Measurements from ENCODE around the gene DICER1. TPM values are rescaled to one million over a fixed set of nuclear protein-coding genes. Genes with fewer than 3 reads are reported as not detected.

The DICER1 gene
- total and polyA plus RNA-seq, 2 donors (not counting 3 experiments of a cell fraction or from before 2014, with no cell fraction given), result 8.3 to 43.6 TPM

GRCh38 chr14:95141684-95142083 is 15.6 kb downstream of the DICER1 start:
- intact Hi-C loops (cut with micrococcal nuclease), result no loop called here
- no peaks in the 10 kb centered on the region for H3K4me1 ChIP-seq (ENCODE audit: control insufficient read depth, extremely low read depth, insufficient read depth, low read length)
- H3K27me3 ChIP-seq (ENCODE audit: control insufficient read depth in 2 of 2, insufficient read depth in 2 of 2, low read length in 2 of 2), result no peaks in the 10 kb centered on the region
- H3K9me3 ChIP-seq (replicated peaks; ENCODE audit: control insufficient read depth, insufficient read depth, low read length), result no peaks in the 10 kb centered on the region
- dilution Hi-C loops (cut with MboI; ENCODE audit: extremely low pct_ligation_motif_present, low sequenced_read_pairs), result no loop called here
- no peak for FAIRE-seq
- no peak overlapping the region for H3K9ac ChIP-seq (replicated peaks; ENCODE audit: extremely low read depth, insufficient read depth, low read length)
- H3K79me2 ChIP-seq (ENCODE audit: control insufficient read depth, insufficient read depth, low read length), result peaks cover 88% of the 10 kb centered on the region
- H2AFZ ChIP-seq (ENCODE audit: low read depth, low read length), result no peak overlapping the region
- ChIA-PET CTCF (no interaction called here), POLR2A (no interaction called here)
- H3K9me1 ChIP-seq (replicated peaks; ENCODE audit: control insufficient read depth, extremely low read depth, insufficient read depth, low read length), result no peaks in the 10 kb centered on the region
- no peaks in the 10 kb centered on the region for H3K36me3 ChIP-seq (ENCODE audit: control insufficient read depth in 2 of 2, extremely low read depth in 1 of 2, insufficient read depth in 2 of 2, low read length in 2 of 2)
- no TSS peak for BruUV-seq (replicated peaks)
- H3K4me3 ChIP-seq (replicated peaks in 1 of 3; ENCODE audit: insufficient read depth in 1 of 3, low read depth in 1 of 3, low read length in 3 of 3), result no peak overlapping the region
- no peak for DNase-seq (ENCODE audit: low read depth, low spot score)
- H3K4me2 ChIP-seq (ENCODE audit: insufficient read depth, low read length), result no peak overlapping the region
- peaks cover 6% of the 10 kb centered on the region for H4K20me1 ChIP-seq (replicated peaks; ENCODE audit: control insufficient read depth, extremely low read depth, insufficient read depth, low read length)
- H3K27ac ChIP-seq (ENCODE audit: insufficient read depth, low read depth, low read length), result no peak overlapping the region
- TF ChIP-seq GATA2 (IDR thresholded peaks at IDR 0.05; ENCODE audit: insufficient read depth, insufficient read length, low read depth, low read length), result no peak
- no peak for TF ChIP-seq EZH2 (IDR thresholded peaks at IDR 0.05; ENCODE audit: borderline replicate concordance, low read depth, low read length, severe bottlenecking)
- TF ChIP-seq POLR2AphosphoS5 (IDR thresholded peaks at IDR 0.05; ENCODE audit: insufficient read depth, low read depth, low read length), result no peak
- TF ChIP-seq JUN (IDR thresholded peaks at IDR 0.05; ENCODE audit: borderline replicate concordance, insufficient read depth, insufficient read length, low read depth), result no peak
- TF ChIP-seq FOS (IDR thresholded peaks at IDR 0.05; ENCODE audit: borderline replicate concordance, insufficient read depth, low read length), result no peak
- TF ChIP-seq MYC (IDR thresholded peaks at IDR 0.05; ENCODE audit: low read depth, low read length), result no peak
- no peak for TF ChIP-seq CTCF (IDR thresholded peaks at IDR 0.05; ENCODE audit: extremely low read depth in 1 of 2, insufficient read depth in 1 of 2, low read depth in 1 of 2, low read length in 2 of 2)
- TF ChIP-seq, protein P1, sequence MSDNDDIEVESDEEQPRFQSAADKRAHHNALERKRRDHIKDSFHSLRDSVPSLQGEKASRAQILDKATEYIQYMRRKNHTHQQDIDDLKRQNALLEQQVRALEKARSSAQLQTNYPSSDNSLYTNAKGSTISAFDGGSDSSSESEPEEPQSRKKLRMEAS (IDR thresholded peaks at IDR 0.05; ENCODE audit: insufficient read depth, insufficient read length), result no peak
- no peak for TF ChIP-seq POLR2A (IDR thresholded peaks at IDR 0.05; ENCODE audit: low read depth, low read length)
